HG03175 (cell line): ENCODE data around the gene GALNT2.

Source experiments
- ATAC-seq: cut with Tn5 transposase; IDR thresholded peaks from one replicate; pipeline ENCODE4 v1.9.1; 2021; ENCODE audit warnings: mild to moderate bottlenecking, moderate library complexity; ENCODE audit not compliant: unreplicated experiment

The GALNT2 gene

GRCh38 chr1:230156536-230156935 lies 89.5 kb downstream of the GALNT2 start:
- no peak for ATAC-seq

- ATAC-seq, result no peak
These were observed 90.7 kb downstream of the GALNT2 start for GRCh38 chr1:230157420-230158390.

- no peak for ATAC-seq
These were observed 91.6 kb downstream of the GALNT2 start for GRCh38 chr1:230158415-230159291.

- no peak for ATAC-seq
These were observed 92.5 kb downstream of the GALNT2 start for GRCh38 chr1:230159580-230159979.

GRCh38 chr1:230160957-230161771 lies 94.1 kb downstream of the GALNT2 start:
- ATAC-seq, result no peak

- ATAC-seq, result no peak
These were observed 96.2 kb downstream of the GALNT2 start for GRCh38 chr1:230163205-230163604.

- no peak for ATAC-seq
These were observed 96.7 kb downstream of the GALNT2 start for GRCh38 chr1:230163719-230164118.

- no peak for ATAC-seq
These were observed 98.5 kb downstream of the GALNT2 start for GRCh38 chr1:230165536-230165935.

- ATAC-seq, result no peak
These were observed 99.5 kb downstream of the GALNT2 start for GRCh38 chr1:230166366-230167132.

GRCh38 chr1:230167419-230167852 lies 100.4 kb downstream of the GALNT2 start:
- peak; percentile 40 for ATAC-seq

- peak; percentile 53 for ATAC-seq
These were observed 102.6 kb downstream of the GALNT2 start for GRCh38 chr1:230169454-230170152.

GRCh38 chr1:230170153-230170547 lies 103.1 kb downstream of the GALNT2 start:
- peak; percentile 40 for ATAC-seq

- no peak for ATAC-seq
These were observed 103.6 kb downstream of the GALNT2 start for GRCh38 chr1:230170622-230171021.

- no peak for ATAC-seq
These were observed 104.4 kb downstream of the GALNT2 start for GRCh38 chr1:230171356-230172015.

- ATAC-seq, result no peak
These were observed 105.0 kb downstream of the GALNT2 start for GRCh38 chr1:230172016-230172537.

GRCh38 chr1:230173187-230173975 lies 106.3 kb downstream of the GALNT2 start:
- ATAC-seq, result no peak

- no peak for ATAC-seq
These were observed 107.0 kb downstream of the GALNT2 start for GRCh38 chr1:230174041-230174440.
